PC-3 (cell line): Measurements from ENCODE around the gene RRAS2. TPM values are rescaled to one million over a fixed set of nuclear protein-coding genes. Genes with fewer than 3 reads are reported as not detected.
A peak's percentile ranks its signal among the peaks of the same experiment; 100 is the strongest.

ENCODE experiments used
- ATAC-seq: fragments of 200-7000 bp; cut with Tn5 transposase; 2 replicates; pipeline ENCODE4 v1.9.1; 2020; ENCODE audit warnings: mild to moderate bottlenecking, moderate library complexity
- BruUV-seq: library from RNA; stranded (reverse); fragments of 400-500 nt; replicated peaks from 2 replicates; lab custom pipeline; 2021; lab: Mats Ljungman, UMichigan
- CTCF ChIA-PET: fragments of 300-600 bp; sonication (Branson Sonifier 250); formaldehyde crosslinking; loops from one replicate; lab custom pipeline; 2022; ENCODE audit warnings: antibody characterized with exemption; lab: Charles Lee
- POLR2A ChIA-PET: fragments of 300-600 bp; sonication (Branson Sonifier 250); formaldehyde crosslinking; loops from one replicate; lab custom pipeline; 2022; ENCODE audit warnings: antibody characterized with exemption; ENCODE audit not compliant: unreplicated experiment; lab: Charles Lee
- DNase-seq: peaks from one replicate; pipeline ENCODE4 v3.0.0-alpha.2; 2015
- H2AFZ ChIP-seq: fragments of 300-600 bp; sonication (generic); 2 replicates; pipeline ENCODE4 v1.6.0; 2016; ENCODE audit warnings: antibody characterized with exemption, low read length
- H3F3A ChIP-seq: fragments of 300-600 bp; sonication (generic); one replicate; pipeline ENCODE4 v1.6.0; 2017; ENCODE audit warnings: antibody characterized with exemption, low read length, control low read depth, mild to moderate bottlenecking; ENCODE audit not compliant: unreplicated experiment
- H3K27ac ChIP-seq: fragments of 300-600 bp; sonication (generic); 2 replicates; pipeline ENCODE4 v1.5.1; 2016; ENCODE audit warnings: mild to moderate bottlenecking, low read length
- H3K27me3 ChIP-seq: fragments of 300-600 bp; sonication (generic); 2 replicates; pipeline ENCODE4 v1.6.1; 2016; ENCODE audit warnings: low read length, mixed read lengths
- H3K36me3 ChIP-seq: fragments of 300-600 bp; sonication (generic); 2 replicates; pipeline ENCODE4 v1.6.1; 2016; ENCODE audit warnings: low read depth, mixed run types, low read length, mixed read lengths
- H3K4me1 ChIP-seq: fragments of 300-600 bp; sonication (generic); 2 replicates; pipeline ENCODE4 v1.5.1; 2016; ENCODE audit warnings: low read length; ENCODE audit not compliant: insufficient read depth
- H3K4me2 ChIP-seq: fragments of 300-600 bp; sonication (generic); 2 replicates; pipeline ENCODE4 v1.6.0; 2016; ENCODE audit warnings: low read length
- H3K4me3 ChIP-seq: fragments of 300-600 bp; sonication (generic); 2 replicates; pipeline ENCODE4 v1.5.1; 2016; ENCODE audit warnings: mild to moderate bottlenecking, low read length, mixed read lengths
- H3K79me2 ChIP-seq: fragments of 300-600 bp; sonication (generic); 2 replicates; pipeline ENCODE4 v1.6.1; 2017; ENCODE audit warnings: low read length, mixed read lengths
- H3K9ac ChIP-seq: fragments of 300-600 bp; sonication (generic); 2 replicates; pipeline ENCODE4 v1.6.0; 2016; ENCODE audit warnings: mild to moderate bottlenecking, low read length
- H3K9me2 ChIP-seq: fragments of 300-600 bp; sonication (generic); replicated peaks from 2 replicates; pipeline ENCODE4 v1.6.1; 2016; ENCODE audit warnings: mixed run types, low read length, mixed read lengths
- H3K9me3 ChIP-seq: fragments of 300-600 bp; sonication (generic); 2 replicates; pipeline ENCODE4 v1.6.1; 2016; ENCODE audit warnings: low read length, mixed read lengths
- H4K20me1 ChIP-seq: fragments of 300-600 bp; sonication (generic); 2 replicates; pipeline ENCODE4 v1.6.1; 2016; ENCODE audit warnings: low read length, mixed read lengths
- CTCF ChIP-seq: fragments of 300-600 bp; sonication (generic); conservative IDR thresholded peaks from 2 replicates; pipeline ENCODE4 v1.5.1; 2017; ENCODE audit warnings: antibody characterized with exemption, low read depth, mild to moderate bottlenecking, low read length
- EZH2 ChIP-seq: fragments of 300-600 bp; sonication (generic); IDR thresholded peaks from one replicate; pipeline ENCODE4 v1.6.1; 2017; ENCODE audit warnings: antibody characterized with exemption, mild to moderate bottlenecking, low read length; ENCODE audit not compliant: unreplicated experiment
- intact Hi-C: fragments of 100-400 bp; cut with micrococcal nuclease; formaldehyde crosslinking; loops from 2 replicates; pipeline ENCODE4 v1.9.0; 2023
- total RNA-seq: library from RNA; depleted of rRNA; stranded (reverse); fragments of >200 nt; gene quantifications from 2 replicates; pipeline ENCODE4 v1.2.3, GENCODE V29; 2014

Gene RRAS2
- total RNA-seq, 1 experiment from 2014 or later, result 58.6 TPM

GRCh38 chr11:14308114-14308896, 50.7 kb downstream of the RRAS2 start:
- Histone ChIP-seq H3K27me3 (no peaks in the 10 kb centered on the region), H3F3A (no peaks in the 10 kb centered on the region), H3K9me2 (no peaks in the 10 kb centered on the region), H3K79me2 (peaks cover 79% of the 10 kb centered on the region), H2AFZ (no peak overlapping the region), H3K9me3 (no peaks in the 10 kb centered on the region), H3K36me3 (no peaks in the 10 kb centered on the region), H3K9ac (no peak overlapping the region), H3K4me1 (peaks cover 36% of the 10 kb centered on the region), H3K4me3 (peak overlapping the region; percentile 22; the same call in 1 of the 2 replicates), H3K27ac (peak overlapping the region; percentile 14), H3K4me2 (peak overlapping the region; percentile 64), H4K20me1 (peaks cover 10% of the 10 kb centered on the region; the same call in 1 of the 2 replicates)
- ChIA-PET POLR2A (interaction anchor here (0.6 to 0.7 kb wide), 2 partner anchors 50 to 62 kb away, joined by 3 read pairs; no protein-coding TSS in a partner anchor), CTCF (interaction anchor here (0.6 to 1.7 kb wide), 10 partner anchors 9 to 147 kb away, joined by 3 to 22 read pairs (median 4); no protein-coding TSS in a partner anchor)
- intact Hi-C loops, result loop anchor here (1.0 to 2.0 kb wide), 2 partner anchors 10 to 50 kb away; partner anchors contain the start of gene RRAS2
- peak; percentile 62 for DNase-seq
- ATAC-seq, result peak; percentile 49
- no TSS peak for BruUV-seq
- TF ChIP-seq CTCF, result peak; percentile 69
- no peak for TF ChIP-seq EZH2

- H3K36me3 ChIP-seq, result no peaks in the 10 kb centered on the region
- ATAC-seq, result peak; percentile 48
- intact Hi-C loops, result no loop called here
Observed at GRCh38 chr11:14306481-14306880, 52.5 kb downstream of the RRAS2 start.

More at GRCh38 chr11:14306481-14306880, 52.5 kb downstream of the RRAS2 start:
- Histone ChIP-seq H3K4me2 (no peak overlapping the region), H3K27ac (no peak overlapping the region), H4K20me1 (no peaks in the 10 kb centered on the region), H3K9me3 (no peaks in the 10 kb centered on the region), H3K79me2 (peaks cover 83% of the 10 kb centered on the region), H3K27me3 (no peaks in the 10 kb centered on the region), H2AFZ (no peak overlapping the region), H3K4me3 (no peak overlapping the region), H3K4me1 (peaks cover 23% of the 10 kb centered on the region), H3K9me2 (no peaks in the 10 kb centered on the region), H3F3A (no peaks in the 10 kb centered on the region), H3K9ac (no peak overlapping the region)
- DNase-seq, result peak; percentile 30
- no peak for TF ChIP-seq EZH2
- peak; percentile 41 for TF ChIP-seq CTCF
- ChIA-PET CTCF (no interaction called here), POLR2A (no interaction called here)
- no TSS peak for BruUV-seq
